ENCODE data around the gene EXD3. TPM values are rescaled to one million over a fixed set of nuclear protein-coding genes. Genes with fewer than 3 reads are reported as not detected.

Gene EXD3
- total and polyA plus RNA-seq, 8 donors, result 12.9 to 105 (median 24.0) TPM

GRCh38 chr9:137281345-137282116 lies 141.4 kb downstream of the EXD3 start:
- no peak for TF ChIP-seq POLR2AphosphoS5 (IDR thresholded peaks at IDR 0.05)
- TF ChIP-seq EP300 (IDR thresholded peaks at IDR 0.05), result no peak
- TF ChIP-seq POLR2A (IDR thresholded peaks at IDR 0.05), result no peak
- TF ChIP-seq CTCF (IDR thresholded peaks at IDR 0.05), result no peak
- intact Hi-C loops (cut with DNase I; ENCODE audit: low total_unique reads), result no loop called here
- DNase-seq, result peak in 1 of 2 donors; percentile 43
- no peaks in the 10 kb centered on the region for H3K9me3 ChIP-seq
- peaks cover 21 to 57% (median 39%) of the 10 kb centered on the region in 4 donors for H3K36me3 ChIP-seq
- H3K4me3 ChIP-seq, result peak overlapping the region in 2 of 4 donors; percentile 18 to 31
- peaks cover 38 to 58% (median 47%) of the 10 kb centered on the region in 4 donors for H3K4me1 ChIP-seq
- peaks cover 0 to 54% (median 0%) of the 10 kb centered on the region in 3 donors for H3K27me3 ChIP-seq
- H3K27ac ChIP-seq, result peak overlapping the region in 1 of 5 donors; percentile 0
- WGBS, 5 donors, result 75 to 86% (median 80%) methylated on average over 5 to 39 of the region's 39 CpGs

GRCh38 chr9:137280474-137281344 lies 142.3 kb downstream of the EXD3 start:
- Histone ChIP-seq H3K4me3 (peak overlapping the region in 2 of 4 donors; percentile 18 to 31), H3K9me3 (no peaks in the 10 kb centered on the region), H3K36me3 (peaks cover 21 to 57% (median 39%) of the 10 kb centered on the region in 4 donors), H3K4me1 (peaks cover 47 to 66% (median 55%) of the 10 kb centered on the region in 4 donors), H3K27ac (peak overlapping the region in 1 of 5 donors; percentile 0), H3K27me3 (peaks cover 0 to 58% (median 0%) of the 10 kb centered on the region in 3 donors)
- WGBS, 5 donors, result 40 to 81% (median 51%) methylated on average over 33 to 85 of the region's 85 CpGs
- intact Hi-C loops (cut with DNase I; ENCODE audit: low total_unique reads), result no loop called here
- TF ChIP-seq CTCF (IDR thresholded peaks at IDR 0.05), result peak in 1 of 7 experiments; percentile 21
- no peak for TF ChIP-seq EP300 (IDR thresholded peaks at IDR 0.05)
- DNase-seq, result peak in 1 of 2 donors; percentile 70

- Histone ChIP-seq H3K27ac (no peak overlapping the region), H3K36me3 (peaks cover 21 to 57% (median 39%) of the 10 kb centered on the region in 4 donors), H3K4me3 (peak overlapping the region in 2 of 4 donors; percentile 31 to 53), H3K4me1 (peaks cover 54 to 74% (median 63%) of the 10 kb centered on the region in 4 donors), H3K27me3 (peaks cover 0 to 58% (median 0%) of the 10 kb centered on the region in 3 donors), H3K9me3 (no peaks in the 10 kb centered on the region)
- TF ChIP-seq POLR2AphosphoS5 (IDR thresholded peaks at IDR 0.05), result no peak
- TF ChIP-seq POLR2A (IDR thresholded peaks at IDR 0.05), result no peak
- no peak for TF ChIP-seq CTCF (IDR thresholded peaks at IDR 0.05)
- TF ChIP-seq EP300 (IDR thresholded peaks at IDR 0.05), result no peak
- WGBS, 5 donors, result 85 to 93% (median 89%) methylated on average over 18 to 41 of the region's 41 CpGs
- peak in 1 of 2 donors; percentile 21 for DNase-seq
- intact Hi-C loops (cut with DNase I; ENCODE audit: low total_unique reads), result no loop called here
Observed at GRCh38 chr9:137279741-137280473, 143.1 kb downstream of the EXD3 start.

Data from stomach (tissue), 9 donors.